Stimulated activated naive CD8-positive, alpha-beta T cell treated with anti-CD3 and anti-CD28 coated beads, Interleukin-15, amount 100 ng/mL, for 72 hours (primary cell): ENCODE data around the gene SLC16A8.

ENCODE experiments used
- ATAC-seq: fragments of 150-1000 bp; cut with Tn5 transposase; 2 replicates; pipeline ENCODE4 v1.10.0; 2021; ENCODE audit warnings: mild to moderate bottlenecking, moderate library complexity
- DNase-seq, 2 donors: peaks; one replicate each; pipeline ENCODE4 v3.0.0; 2021 to 2022
- H3K27ac Mint-ChIP-seq, 2 donors: one replicate each; pipeline ENCODE4 v1.8.0; 2022; ENCODE audit warnings: mild to moderate bottlenecking in 2 of 2, mixed read lengths in 2 of 2, moderate library complexity in 2 of 2
- H3K27me3 Mint-ChIP-seq: one replicate; pipeline ENCODE4 v1.8.0; 2022; ENCODE audit warnings: mixed read lengths
- H3K4me1 Mint-ChIP-seq: one replicate; pipeline ENCODE4 v1.8.0; 2022; ENCODE audit warnings: mild to moderate bottlenecking, mixed read lengths
- H3K4me3 Mint-ChIP-seq, 2 donors: one replicate each; pipeline ENCODE4 v1.8.0; 2022; ENCODE audit warnings: mild to moderate bottlenecking in 2 of 2, mixed read lengths in 2 of 2, moderate library complexity in 1 of 2
- H3K9me3 Mint-ChIP-seq, 2 donors: one replicate each; pipeline ENCODE4 v1.8.0; 2022; ENCODE audit warnings: mixed read lengths in 2 of 2

The SLC16A8 gene, protein sequence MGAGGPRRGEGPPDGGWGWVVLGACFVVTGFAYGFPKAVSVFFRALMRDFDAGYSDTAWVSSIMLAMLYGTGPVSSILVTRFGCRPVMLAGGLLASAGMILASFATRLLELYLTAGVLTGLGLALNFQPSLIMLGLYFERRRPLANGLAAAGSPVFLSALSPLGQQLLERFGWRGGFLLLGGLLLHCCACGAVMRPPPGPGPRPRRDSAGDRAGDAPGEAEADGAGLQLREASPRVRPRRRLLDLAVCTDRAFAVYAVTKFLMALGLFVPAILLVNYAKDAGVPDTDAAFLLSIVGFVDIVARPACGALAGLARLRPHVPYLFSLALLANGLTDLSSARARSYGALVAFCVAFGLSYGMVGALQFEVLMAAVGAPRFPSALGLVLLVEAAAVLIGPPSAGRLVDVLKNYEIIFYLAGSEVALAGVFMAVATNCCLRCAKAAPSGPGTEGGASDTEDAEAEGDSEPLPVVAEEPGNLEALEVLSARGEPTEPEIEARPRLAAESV

DNA sequence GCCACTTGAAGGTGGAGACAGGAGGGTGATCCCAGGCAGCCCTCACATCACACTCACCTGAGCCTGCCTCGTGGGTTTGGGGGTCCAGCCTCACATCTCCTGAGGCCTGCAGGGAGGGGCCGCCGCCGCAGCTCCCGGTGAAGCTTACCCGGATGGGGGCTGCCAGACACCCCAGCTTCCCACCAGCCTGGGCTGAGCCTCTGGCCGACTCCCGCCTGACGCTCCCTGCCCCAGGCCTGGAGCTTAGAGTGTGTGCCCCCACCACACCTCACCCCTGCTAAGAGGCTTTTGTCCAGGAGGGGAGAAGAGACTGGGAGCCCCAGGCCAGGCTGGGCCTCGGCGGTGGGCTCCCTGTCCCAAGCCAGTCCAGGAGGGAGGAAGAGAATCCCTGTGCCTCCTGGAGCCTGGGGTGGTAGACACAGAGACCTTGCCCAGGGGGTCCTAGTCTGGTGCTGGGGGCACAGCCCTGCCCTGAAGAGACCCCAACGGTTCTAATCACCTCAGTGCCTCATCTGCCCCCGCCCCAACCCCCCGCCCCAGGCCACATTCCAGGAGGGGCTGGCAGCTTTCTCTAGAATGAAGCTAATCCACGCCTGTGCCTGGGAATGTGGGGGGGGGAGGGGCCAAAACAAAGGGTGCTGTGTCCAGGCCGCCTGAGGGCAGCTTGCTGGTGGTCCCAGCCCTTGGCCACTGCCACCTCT, at the start of gene SLC16A8:
TSS of gene SLC16A8 (minus strand) at position 254 of the 701 bp plus-strand sequence. CDS start 1,311 bp downstream, outside the sequence.
- no peaks in the 10 kb centered on the region for H3K9me3 Mint-ChIP-seq
- ATAC-seq (no peak), DNase-seq (no peak)
- H3K27ac Mint-ChIP-seq = no peak within 1 kb of the TSS
- H3K4me3 Mint-ChIP-seq = no peak within 1 kb of the TSS
- peaks cover 11% of the 10 kb centered on the region for H3K4me1 Mint-ChIP-seq
- peaks cover 52% of the 10 kb centered on the region for H3K27me3 Mint-ChIP-seq

- Mint-ChIP-seq H3K9me3 (no peaks in the 10 kb centered on the region), H3K4me3 (no peak overlapping the region), H3K27me3 (no peaks in the 10 kb centered on the region), H3K27ac (no peak overlapping the region), H3K4me1 (no peaks in the 10 kb centered on the region)
- ATAC-seq = no peak
- DNase-seq = no peak
Measured at GRCh38 chr22:38133331-38133730, 49.3 kb upstream of the SLC16A8 start.

DNA sequence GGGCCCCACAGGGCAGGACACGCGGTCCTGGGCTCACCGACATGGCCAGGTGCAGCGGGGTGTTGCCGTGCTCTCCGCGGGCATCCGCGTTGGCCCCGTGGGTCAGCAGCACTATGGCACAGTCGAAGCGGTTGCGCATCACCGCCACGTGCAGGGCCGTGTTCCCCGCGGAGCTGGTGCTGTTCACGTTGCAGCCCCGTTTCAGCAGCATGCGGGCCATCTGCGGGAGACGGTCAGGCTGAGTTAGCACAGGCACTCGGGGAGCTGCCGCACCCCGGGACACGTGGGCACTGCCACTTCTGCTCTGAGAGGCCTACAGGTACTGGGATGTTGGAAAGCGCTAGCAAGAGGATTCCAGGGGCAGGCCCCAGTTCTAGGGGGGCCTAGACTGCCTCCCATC, 48.8 kb upstream of the SLC16A8 start:
- no peaks in the 10 kb centered on the region for H3K27me3 Mint-ChIP-seq
- no peaks in the 10 kb centered on the region for H3K4me1 Mint-ChIP-seq
- H3K27ac Mint-ChIP-seq = no peak overlapping the region
- ATAC-seq (no peak), DNase-seq (no peak)
- no peaks in the 10 kb centered on the region for H3K9me3 Mint-ChIP-seq
- H3K4me3 Mint-ChIP-seq = no peak overlapping the region

GRCh38 chr22:38132136-38132535, 48.2 kb upstream of the SLC16A8 start:
- no peak for ATAC-seq
- no peak for DNase-seq
- Mint-ChIP-seq H3K27ac (no peak overlapping the region), H3K27me3 (no peaks in the 10 kb centered on the region), H3K4me1 (no peaks in the 10 kb centered on the region), H3K4me3 (no peak overlapping the region), H3K9me3 (no peaks in the 10 kb centered on the region)

GRCh38 chr22:38131399-38131798, 47.4 kb upstream of the SLC16A8 start:
- no peak overlapping the region for H3K27ac Mint-ChIP-seq
- no peak for DNase-seq

GRCh38 chr22:38129856-38130255, 45.9 kb upstream of the SLC16A8 start:
- Mint-ChIP-seq H3K27me3 (no peaks in the 10 kb centered on the region), H3K27ac (no peak overlapping the region), H3K4me1 (no peaks in the 10 kb centered on the region), H3K4me3 (no peak overlapping the region), H3K9me3 (no peaks in the 10 kb centered on the region)
- ATAC-seq (no peak), DNase-seq (no peak)

More at GRCh38 chr22:38131399-38131798, 47.4 kb upstream of the SLC16A8 start:
- no peak overlapping the region for H3K4me3 Mint-ChIP-seq
- no peak for ATAC-seq
- H3K4me1 Mint-ChIP-seq = no peaks in the 10 kb centered on the region
- H3K9me3 Mint-ChIP-seq = no peaks in the 10 kb centered on the region
- no peaks in the 10 kb centered on the region for H3K27me3 Mint-ChIP-seq

GRCh38 chr22:38129021-38129420, 45.0 kb upstream of the SLC16A8 start:
- H3K27me3 Mint-ChIP-seq = no peaks in the 10 kb centered on the region
- DNase-seq = no peak
- H3K27ac Mint-ChIP-seq = no peak overlapping the region
- ATAC-seq = no peak
- peaks cover 5% of the 10 kb centered on the region for H3K4me1 Mint-ChIP-seq
- H3K4me3 Mint-ChIP-seq = no peak overlapping the region
- H3K9me3 Mint-ChIP-seq = no peaks in the 10 kb centered on the region

- Mint-ChIP-seq H3K9me3 (no peaks in the 10 kb centered on the region), H3K4me1 (peaks cover 5% of the 10 kb centered on the region), H3K27me3 (no peaks in the 10 kb centered on the region), H3K4me3 (no peak overlapping the region), H3K27ac (peak overlapping the region in 1 of 2 donors; percentile 52)
- ATAC-seq (no peak), DNase-seq (no peak)
Measured at GRCh38 chr22:38127869-38128268, 43.9 kb upstream of the SLC16A8 start.

GRCh38 chr22:38126928-38127668, 43.1 kb upstream of the SLC16A8 start:
- ATAC-seq = no peak
- Mint-ChIP-seq H3K9me3 (no peaks in the 10 kb centered on the region), H3K4me3 (no peak overlapping the region), H3K4me1 (peaks cover 12% of the 10 kb centered on the region), H3K27ac (peak overlapping the region in 1 of 2 donors; percentile 21), H3K27me3 (no peaks in the 10 kb centered on the region)
- no peak for DNase-seq

DNA sequence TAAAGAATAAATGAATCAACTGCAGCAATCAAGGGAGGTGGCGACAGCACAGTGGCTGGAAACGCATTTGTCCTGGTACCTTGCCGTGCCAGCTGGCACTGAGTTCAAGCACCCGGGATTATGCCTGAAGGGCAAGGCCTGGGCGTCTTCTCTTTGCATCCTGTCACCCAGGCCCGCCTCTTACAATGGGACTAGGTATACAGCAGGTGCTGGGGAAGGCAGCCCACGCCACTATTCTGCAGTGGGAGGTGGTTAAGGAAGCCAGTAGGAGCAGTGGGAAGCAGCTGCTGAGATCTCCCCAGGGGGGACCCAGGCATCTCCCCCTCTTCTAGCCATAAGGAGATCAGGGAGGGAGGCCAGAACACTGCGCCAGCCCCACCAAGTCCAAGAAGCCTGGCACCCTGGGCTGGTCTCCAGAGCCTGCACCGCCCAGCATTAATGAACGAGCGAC, 41.8 kb upstream of the SLC16A8 start:
- DNase-seq (no peak), ATAC-seq (no peak)
- H3K4me3 Mint-ChIP-seq = no peak overlapping the region
- no peak overlapping the region for H3K27ac Mint-ChIP-seq
- H3K27me3 Mint-ChIP-seq = no peaks in the 10 kb centered on the region
- no peaks in the 10 kb centered on the region for H3K9me3 Mint-ChIP-seq
- H3K4me1 Mint-ChIP-seq = peaks cover 14% of the 10 kb centered on the region

GRCh38 chr22:38125038-38125610, 41.1 kb upstream of the SLC16A8 start:
- no peak overlapping the region for H3K27ac Mint-ChIP-seq
- ATAC-seq = no peak
- H3K9me3 Mint-ChIP-seq = no peaks in the 10 kb centered on the region
- no peaks in the 10 kb centered on the region for H3K27me3 Mint-ChIP-seq
- peaks cover 14% of the 10 kb centered on the region for H3K4me1 Mint-ChIP-seq
- no peak for DNase-seq
- no peak overlapping the region for H3K4me3 Mint-ChIP-seq

DNA sequence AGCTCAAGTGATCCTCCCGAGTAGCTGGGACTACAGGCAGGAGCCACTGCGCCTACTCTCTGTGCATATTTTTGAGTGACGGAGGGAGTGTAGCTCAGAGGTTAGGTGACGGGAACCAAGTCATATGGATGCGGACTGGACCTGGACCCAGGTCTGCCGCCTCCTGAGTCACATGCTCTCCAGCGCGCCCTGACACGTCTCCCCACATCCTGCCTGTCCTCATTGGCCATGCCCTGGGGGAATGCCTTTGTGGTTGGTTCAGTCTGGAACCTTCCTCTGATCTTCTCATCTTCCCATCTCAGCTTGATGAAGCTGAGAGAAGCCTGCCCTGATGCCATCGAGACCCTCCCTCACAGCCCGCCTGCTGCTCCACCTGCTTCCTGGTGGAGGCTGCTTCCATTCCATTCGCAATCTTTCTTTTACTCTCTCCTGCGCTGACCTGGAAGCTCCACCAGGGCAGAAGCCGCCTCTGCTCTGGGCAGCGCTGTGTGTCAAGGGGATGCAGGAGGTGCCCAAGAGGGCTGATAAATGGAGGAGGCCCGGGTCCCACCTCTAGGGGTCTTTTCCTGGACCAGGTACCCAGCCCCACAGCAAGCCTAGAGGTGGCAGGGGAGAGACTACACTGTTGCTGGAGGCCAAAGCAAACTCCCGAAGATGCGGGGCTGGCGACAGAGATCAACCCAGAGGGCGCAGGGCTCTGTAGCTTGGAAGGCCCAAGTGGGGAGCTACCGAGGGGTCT, 40.4 kb upstream of the SLC16A8 start:
- DNase-seq (no peak), ATAC-seq (no peak)
- no peak overlapping the region for H3K4me3 Mint-ChIP-seq
- no peaks in the 10 kb centered on the region for H3K9me3 Mint-ChIP-seq
- H3K27me3 Mint-ChIP-seq = no peaks in the 10 kb centered on the region
- peak overlapping the region; percentile 30 to 66 for H3K27ac Mint-ChIP-seq
- H3K4me1 Mint-ChIP-seq = peaks cover 14% of the 10 kb centered on the region

GRCh38 chr22:38122616-38123015, 38.6 kb upstream of the SLC16A8 start:
- peaks cover 14% of the 10 kb centered on the region for H3K4me1 Mint-ChIP-seq
- peak overlapping the region in 1 of 2 donors; percentile 42 for H3K27ac Mint-ChIP-seq

GRCh38 chr22:38120359-38121110, 36.6 kb upstream of the SLC16A8 start:
- Mint-ChIP-seq H3K27ac (peak overlapping the region in 1 of 2 donors; percentile 69), H3K4me3 (no peak overlapping the region), H3K4me1 (peaks cover 14% of the 10 kb centered on the region), H3K9me3 (no peaks in the 10 kb centered on the region), H3K27me3 (no peaks in the 10 kb centered on the region)
- no peak for DNase-seq
- ATAC-seq = no peak

More at GRCh38 chr22:38122616-38123015, 38.6 kb upstream of the SLC16A8 start:
- peak; percentile 40 for ATAC-seq
- no peaks in the 10 kb centered on the region for H3K27me3 Mint-ChIP-seq
- H3K9me3 Mint-ChIP-seq = no peaks in the 10 kb centered on the region
- no peak for DNase-seq
- H3K4me3 Mint-ChIP-seq = no peak overlapping the region
